Endothelial cell (in vitro differentiated cells): ENCODE measurements around the gene WARS2. TPM values are rescaled to one million over a fixed set of nuclear protein-coding genes. Genes with fewer than 3 reads are reported as not detected.
A peak's percentile ranks its signal among the peaks of the same experiment; 100 is the strongest.

Experiments used
- DNase-seq: peaks from one replicate; pipeline ENCODE4 v3.0.0; 2021; ENCODE audit warnings: low spot score
- H3K27ac Mint-ChIP-seq: one replicate; pipeline ENCODE4 v1.8.0; 2021; ENCODE audit warnings: mixed read lengths, inconsistent platforms; ENCODE audit not compliant: unreplicated experiment
- H3K27me3 Mint-ChIP-seq: one replicate; pipeline ENCODE4 v1.8.0; 2021; ENCODE audit warnings: mild to moderate bottlenecking, moderate library complexity, mixed read lengths, inconsistent platforms; ENCODE audit not compliant: unreplicated experiment
- H3K36me3 Mint-ChIP-seq: one replicate; pipeline ENCODE4 v1.8.0; 2021; ENCODE audit warnings: mild to moderate bottlenecking, low read depth, mixed read lengths, inconsistent platforms; ENCODE audit not compliant: unreplicated experiment
- H3K4me1 Mint-ChIP-seq: one replicate; pipeline ENCODE4 v1.8.0; 2021; ENCODE audit warnings: mild to moderate bottlenecking, mixed read lengths, inconsistent platforms; ENCODE audit not compliant: unreplicated experiment
- H3K4me3 Mint-ChIP-seq: one replicate; pipeline ENCODE4 v1.8.0; 2021; ENCODE audit warnings: mild to moderate bottlenecking, mixed read lengths, inconsistent platforms; ENCODE audit not compliant: unreplicated experiment
- H3K9me3 Mint-ChIP-seq: one replicate; pipeline ENCODE4 v1.8.0; 2021; ENCODE audit warnings: mixed read lengths, inconsistent platforms; ENCODE audit not compliant: unreplicated experiment
- CTCF ChIP-seq: fragments of 200-600 bp; sonication (generic); IDR thresholded peaks from one replicate; pipeline ENCODE4 v1.5.0; 2021; ENCODE audit warnings: antibody characterized with exemption; ENCODE audit not compliant: unreplicated experiment
- long read RNA-seq: library from polyadenylated mRNA; unstranded; transcript quantifications from one replicate; pipeline ENCODE4 v2.0.0, GENCODE V29; 2020; ENCODE audit not compliant: unreplicated experiment
- total RNA-seq: library from RNA; stranded (reverse); fragmentation: NEBNext Ultra II Directional; extraction: Animal tissue kit (Norgen Biotek cat#: 25700); gene quantifications from one replicate; pipeline ENCODE4 v1.2.1, GENCODE V29; 2021; ENCODE audit not compliant: unreplicated experiment

The WARS2 gene
- 11.2 TPM for total RNA-seq
- long read RNA-seq, transcript WARS2-201 (6 exons, 2,800 nt), result major isoform, 5 of 8 reads
- long read RNA-seq, partial matches to known transcripts, result 0 of 8 reads
- long read RNA-seq, other reads (novel, unspliced or antisense), result 2 of 8 reads

- H3K9me3 Mint-ChIP-seq, result no peaks in the 10 kb centered on the region
- peaks cover 6% of the 10 kb centered on the region for H3K4me1 Mint-ChIP-seq
- H3K27ac Mint-ChIP-seq, result no peak within 1 kb of the TSS
- H3K4me3 Mint-ChIP-seq, result no peak within 1 kb of the TSS
- DNase-seq, result peak; percentile 89
- no peak for TF ChIP-seq CTCF
- H3K36me3 Mint-ChIP-seq, result no peaks in the 10 kb centered on the region
- H3K27me3 Mint-ChIP-seq, result no peaks in the 10 kb centered on the region
Measured at GRCh38 chr1:119140177-119141019, at the start of gene WARS2. WARS2 (minus strand) TSS chr1:119140653; CDS start chr1:119140644, 9 bp downstream.

DNA sequence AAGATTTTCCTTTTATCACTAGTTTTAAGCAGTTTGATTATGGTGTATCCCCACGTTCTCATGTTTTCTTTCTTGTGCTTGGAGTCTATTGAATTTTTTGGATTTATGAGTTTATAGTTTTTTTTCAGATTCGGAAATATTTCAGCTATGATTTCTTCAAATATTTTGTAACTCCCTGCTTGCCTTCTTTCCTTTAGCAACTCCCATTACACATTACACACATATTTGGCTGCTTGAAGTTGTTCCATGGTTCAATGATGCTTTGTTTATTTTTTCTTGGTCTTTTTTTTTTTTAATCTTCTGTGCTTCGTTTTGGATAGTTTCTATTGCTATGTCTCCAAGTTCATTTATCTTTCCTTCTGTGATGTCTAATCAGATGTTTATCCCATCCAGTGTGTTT lies 48.5 kb upstream of the WARS2 start:
- no peak overlapping the region for H3K27ac Mint-ChIP-seq
- H3K4me1 Mint-ChIP-seq, result peaks cover 4% of the 10 kb centered on the region

DNA sequence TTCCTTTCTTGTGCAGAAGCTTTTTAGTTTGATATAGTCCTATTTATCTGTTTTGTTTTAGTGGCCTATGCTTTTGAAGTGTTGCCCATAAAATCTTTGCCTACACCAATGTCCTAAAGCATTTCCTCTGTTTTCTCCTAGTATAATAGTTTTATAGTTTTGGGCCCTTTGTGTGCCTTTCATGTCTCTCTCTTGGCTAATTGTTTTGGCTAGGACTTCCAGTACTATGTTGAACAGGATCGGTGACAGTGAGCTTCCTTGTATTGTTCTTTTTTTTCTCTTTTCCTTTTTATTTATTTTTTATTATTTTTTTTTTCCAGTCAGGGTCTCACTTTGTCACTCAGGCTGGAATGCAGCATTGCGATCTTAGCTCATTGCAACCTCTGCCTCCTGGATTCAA lies 47.0 kb upstream of the WARS2 start:
- no peaks in the 10 kb centered on the region for H3K27me3 Mint-ChIP-seq
- H3K9me3 Mint-ChIP-seq, result no peaks in the 10 kb centered on the region
- H3K36me3 Mint-ChIP-seq, result no peaks in the 10 kb centered on the region
- no peak for TF ChIP-seq CTCF
- H3K4me1 Mint-ChIP-seq, result peaks cover 4% of the 10 kb centered on the region
- no peak for DNase-seq
- H3K4me3 Mint-ChIP-seq, result no peak overlapping the region
- peak overlapping the region; percentile 65 for H3K27ac Mint-ChIP-seq

More for the DNA sequence above, 48.5 kb upstream of the WARS2 start:
- no peaks in the 10 kb centered on the region for H3K27me3 Mint-ChIP-seq
- TF ChIP-seq CTCF, result no peak
- no peaks in the 10 kb centered on the region for H3K36me3 Mint-ChIP-seq
- no peak overlapping the region for H3K4me3 Mint-ChIP-seq
- H3K9me3 Mint-ChIP-seq, result no peaks in the 10 kb centered on the region
- DNase-seq, result no peak

DNA sequence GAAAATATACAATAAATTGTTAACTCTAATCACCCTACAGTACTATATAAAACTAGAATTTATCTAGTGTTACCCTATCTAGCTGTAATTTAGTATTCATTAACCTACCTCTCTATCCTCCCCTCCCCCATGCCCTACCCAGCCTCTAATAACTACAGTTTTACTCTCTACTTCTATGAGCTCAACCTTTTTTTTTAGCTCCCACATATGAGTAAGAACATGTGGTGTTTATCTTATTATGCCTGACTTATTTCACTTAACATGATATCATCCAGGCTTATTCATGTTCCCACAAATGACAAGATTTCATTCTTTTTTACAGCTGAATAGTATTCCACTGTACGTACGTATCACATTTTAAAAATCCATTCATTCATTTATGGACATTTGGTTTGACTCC lies 46.0 kb upstream of the WARS2 start:
- no peak for DNase-seq
- Mint-ChIP-seq H3K4me1 (peaks cover 4% of the 10 kb centered on the region), H3K27ac (no peak overlapping the region), H3K9me3 (no peaks in the 10 kb centered on the region), H3K4me3 (no peak overlapping the region), H3K36me3 (no peaks in the 10 kb centered on the region), H3K27me3 (no peaks in the 10 kb centered on the region)
- TF ChIP-seq CTCF, result no peak

DNA sequence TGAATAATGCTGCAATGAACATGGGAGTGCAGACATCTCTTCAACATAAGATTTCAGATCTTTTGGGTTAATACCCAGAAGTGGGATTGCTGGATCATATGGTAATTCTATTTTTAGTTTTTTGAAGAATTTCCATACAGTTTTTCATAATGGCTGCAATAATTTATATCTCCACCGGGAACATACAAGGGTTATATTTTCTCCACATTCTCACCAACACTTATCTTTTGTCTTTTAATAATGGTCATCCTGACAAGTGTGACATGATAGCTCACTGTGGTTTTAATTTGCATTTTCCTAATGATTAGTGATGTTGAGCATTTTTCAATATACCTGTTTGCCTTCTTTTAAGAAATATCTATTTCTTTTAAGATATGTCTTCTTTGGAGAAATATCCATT lies 44.5 kb upstream of the WARS2 start:
- no peak overlapping the region for H3K27ac Mint-ChIP-seq
- no peaks in the 10 kb centered on the region for H3K9me3 Mint-ChIP-seq
- H3K4me3 Mint-ChIP-seq, result no peak overlapping the region
- no peaks in the 10 kb centered on the region for H3K27me3 Mint-ChIP-seq
- peaks cover 1% of the 10 kb centered on the region for H3K36me3 Mint-ChIP-seq
- no peak for DNase-seq
- TF ChIP-seq CTCF, result peak; percentile 59
- H3K4me1 Mint-ChIP-seq, result peaks cover 9% of the 10 kb centered on the region
